GM21515 (cell line): ENCODE measurements around the gene MKNK1.

Source experiments
- ATAC-seq: cut with Tn5 transposase; IDR thresholded peaks from one replicate; pipeline ENCODE4 v1.9.1; 2021; ENCODE audit not compliant: unreplicated experiment

MKNK1 gene

DNA sequence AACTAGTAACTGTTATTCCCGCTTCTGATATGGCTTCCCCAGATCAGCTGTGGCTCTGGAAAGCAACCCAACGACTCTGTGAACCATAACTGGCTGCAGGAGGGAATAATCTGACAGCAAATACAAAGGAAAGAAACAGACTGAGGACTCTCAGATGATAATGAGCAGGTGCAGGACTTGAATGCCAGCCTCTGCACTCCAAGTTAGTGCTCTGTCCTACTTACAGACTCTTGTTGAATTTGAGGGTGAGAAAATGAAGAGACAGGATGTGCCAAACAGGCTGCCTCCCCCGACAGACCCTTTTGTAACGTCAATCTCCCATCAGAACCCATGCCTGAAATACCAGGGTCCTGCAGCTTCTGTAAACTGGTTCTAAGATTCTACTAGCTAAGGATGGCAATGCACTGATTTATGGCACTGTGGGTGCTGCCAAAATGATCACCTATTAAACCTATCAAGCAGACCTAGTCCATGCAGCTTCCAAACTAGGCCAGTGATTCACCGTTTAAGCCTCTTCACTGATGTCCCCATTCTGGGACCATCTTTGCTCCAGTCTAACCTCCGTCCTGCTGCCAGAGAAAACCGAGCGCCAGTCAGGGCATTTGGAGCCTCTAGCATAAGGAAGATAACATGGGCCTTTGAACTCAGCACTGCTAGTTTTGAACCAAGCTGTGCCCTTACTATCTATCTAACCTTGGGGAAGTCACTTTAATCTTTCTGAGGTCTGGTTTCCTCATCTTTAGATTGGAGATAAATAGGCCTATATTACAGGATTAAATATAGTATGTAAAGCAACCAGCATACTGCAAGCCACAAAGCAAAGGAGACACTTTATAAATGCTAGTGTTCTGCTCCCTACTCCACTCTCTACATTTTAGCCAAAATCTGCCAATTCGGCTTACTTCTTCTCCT is 4.8 kb downstream of the MKNK1 start:
- no peak for ATAC-seq

- ATAC-seq: no peak
Observed at GRCh38 chr1:46596846-46597245, 7.2 kb downstream of the MKNK1 start.

DNA sequence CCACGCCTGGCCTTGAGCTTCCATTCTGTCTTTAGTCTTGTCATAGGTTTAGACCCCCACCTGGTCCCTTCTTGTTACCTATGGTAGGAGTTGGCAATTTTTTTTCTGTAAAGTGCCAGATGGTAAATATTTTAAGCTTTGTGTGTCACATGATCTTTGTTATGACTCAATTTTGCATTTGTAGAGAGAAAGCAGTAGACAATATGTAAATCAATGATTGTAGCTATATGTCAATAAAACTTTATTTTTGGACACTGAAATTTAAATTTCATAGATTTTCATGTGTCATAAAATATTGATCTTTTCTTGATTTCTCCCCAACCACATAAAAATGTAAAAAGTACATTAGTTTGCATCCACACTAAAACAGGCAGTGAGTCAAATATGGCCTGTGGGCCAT is 8.0 kb downstream of the MKNK1 start:
- ATAC-seq: no peak

GRCh38 chr1:46595127-46595526 is 8.9 kb downstream of the MKNK1 start:
- ATAC-seq: no peak

DNA sequence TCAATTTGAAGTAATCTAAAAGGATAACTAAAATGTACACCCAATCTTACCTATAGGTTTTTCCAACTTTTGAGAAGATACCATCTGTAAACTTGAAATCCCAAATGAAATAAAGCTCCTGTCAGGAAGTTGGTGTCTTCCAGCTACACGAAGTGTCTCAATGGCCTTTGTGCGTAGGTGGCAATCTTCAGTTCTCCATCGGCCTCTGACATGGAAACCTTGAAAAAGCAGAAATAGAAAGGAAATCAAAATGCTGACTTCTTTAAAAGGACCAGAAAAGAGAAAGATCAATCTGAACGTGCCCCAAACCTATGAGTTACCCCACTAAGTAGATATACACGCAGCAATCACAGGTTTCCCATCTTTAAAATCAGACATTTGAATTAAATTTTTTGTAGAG is 10.0 kb downstream of the MKNK1 start:
- no peak for ATAC-seq

GRCh38 chr1:46592823-46593222 is 11.2 kb downstream of the MKNK1 start:
- no peak for ATAC-seq

DNA sequence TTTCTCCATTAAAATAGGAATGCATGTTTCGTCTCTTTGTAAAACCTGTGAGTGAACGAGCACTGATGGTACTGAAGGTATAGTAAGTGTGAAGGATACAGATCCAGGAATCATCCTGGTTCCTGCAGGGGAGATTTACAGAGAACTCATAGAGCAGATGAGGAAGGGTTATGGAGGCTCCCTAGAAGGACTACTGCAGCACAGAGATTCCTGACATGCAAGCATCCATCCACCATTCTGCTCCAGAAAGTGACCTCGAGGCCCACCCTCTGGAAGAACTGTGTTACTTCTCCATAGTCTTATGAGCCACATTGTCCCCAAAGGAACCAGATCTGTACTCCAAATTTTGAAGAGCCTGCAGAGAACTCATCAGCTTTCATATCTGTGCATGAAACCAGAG is 14.5 kb downstream of the MKNK1 start:
- ATAC-seq: no peak

- ATAC-seq: no peak
Observed at GRCh38 chr1:46587069-46587468, 17.0 kb downstream of the MKNK1 start.

DNA sequence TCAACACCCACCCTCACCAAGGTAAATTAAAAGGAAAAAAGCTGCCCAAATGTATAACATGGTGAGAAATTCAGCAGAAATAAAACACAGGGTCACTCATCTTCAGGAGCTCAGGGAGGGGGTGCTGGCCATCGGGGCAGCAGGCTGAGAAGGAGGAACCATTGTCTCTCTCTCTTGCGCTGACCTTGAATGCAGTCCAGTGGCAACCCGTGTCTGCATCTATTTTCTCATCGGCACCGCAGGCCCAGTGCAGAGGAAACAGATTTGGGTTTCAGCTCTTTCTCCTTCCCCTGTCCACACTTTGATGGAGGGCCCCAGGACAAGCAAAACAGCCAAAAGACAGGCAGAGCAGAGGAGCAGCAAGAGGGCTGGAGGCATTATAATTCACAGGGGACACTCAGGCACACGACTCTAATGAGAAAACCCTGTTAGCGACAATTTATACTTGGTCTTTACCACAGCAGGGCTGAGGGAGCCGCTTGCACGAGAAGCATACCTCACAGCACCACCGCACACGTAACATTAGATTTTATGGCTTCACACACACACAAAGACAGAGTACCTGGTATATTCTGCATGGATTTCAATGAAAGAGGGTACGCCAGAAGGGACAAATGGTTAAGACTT is 18.6 kb downstream of the MKNK1 start:
- no peak for ATAC-seq

- ATAC-seq: no peak
Observed at GRCh38 chr1:46583494-46583893, 20.6 kb downstream of the MKNK1 start.

- ATAC-seq: no peak
Observed at GRCh38 chr1:46582972-46583371, 21.1 kb downstream of the MKNK1 start.

GRCh38 chr1:46581681-46582455 is 22.2 kb downstream of the MKNK1 start:
- no peak for ATAC-seq

- no peak for ATAC-seq
Observed at GRCh38 chr1:46580140-46580903, 23.7 kb downstream of the MKNK1 start.

DNA sequence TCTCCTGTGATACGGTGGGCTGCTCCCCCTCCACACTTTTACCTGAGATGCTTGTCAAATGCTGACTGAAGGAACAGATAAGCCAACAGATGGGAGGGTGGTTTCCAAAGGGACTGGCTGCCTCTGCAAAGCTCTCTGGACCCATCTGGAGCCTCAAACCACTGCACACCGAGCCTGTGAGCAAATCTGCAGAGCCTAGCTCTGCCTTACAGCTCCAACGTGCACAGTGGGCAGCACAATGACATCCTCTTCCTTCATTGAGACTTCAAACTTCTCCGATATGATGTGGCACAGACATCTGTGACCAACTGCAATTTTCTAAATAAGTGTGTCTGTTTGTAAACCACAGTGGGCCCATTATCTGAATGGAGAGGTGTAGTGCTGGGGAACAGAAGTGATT is 26.4 kb downstream of the MKNK1 start:
- ATAC-seq: no peak

GRCh38 chr1:46576596-46576995 is 27.5 kb downstream of the MKNK1 start:
- no peak for ATAC-seq

DNA sequence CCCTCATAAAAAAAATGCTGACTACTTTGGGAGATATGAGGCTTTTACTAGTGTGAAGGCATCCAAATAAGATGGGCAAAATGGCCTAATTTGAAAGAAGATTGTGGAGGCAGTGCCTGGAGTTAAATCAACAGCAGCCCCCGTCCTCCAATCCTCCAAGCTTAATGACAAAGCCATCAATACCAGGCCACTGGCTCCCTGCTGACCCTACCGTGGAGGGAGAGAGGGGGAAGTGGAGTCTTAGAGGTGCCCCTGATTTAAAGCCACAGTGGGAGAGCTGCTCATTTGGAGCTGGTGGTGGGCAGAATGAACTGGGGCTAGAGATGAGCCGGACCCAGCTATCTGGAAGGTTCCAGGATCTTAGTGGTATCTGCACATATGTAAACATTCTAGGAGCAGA is 28.3 kb downstream of the MKNK1 start:
- no peak for ATAC-seq

- ATAC-seq: no peak
Observed at GRCh38 chr1:46575300-46575699, 28.8 kb downstream of the MKNK1 start.

DNA sequence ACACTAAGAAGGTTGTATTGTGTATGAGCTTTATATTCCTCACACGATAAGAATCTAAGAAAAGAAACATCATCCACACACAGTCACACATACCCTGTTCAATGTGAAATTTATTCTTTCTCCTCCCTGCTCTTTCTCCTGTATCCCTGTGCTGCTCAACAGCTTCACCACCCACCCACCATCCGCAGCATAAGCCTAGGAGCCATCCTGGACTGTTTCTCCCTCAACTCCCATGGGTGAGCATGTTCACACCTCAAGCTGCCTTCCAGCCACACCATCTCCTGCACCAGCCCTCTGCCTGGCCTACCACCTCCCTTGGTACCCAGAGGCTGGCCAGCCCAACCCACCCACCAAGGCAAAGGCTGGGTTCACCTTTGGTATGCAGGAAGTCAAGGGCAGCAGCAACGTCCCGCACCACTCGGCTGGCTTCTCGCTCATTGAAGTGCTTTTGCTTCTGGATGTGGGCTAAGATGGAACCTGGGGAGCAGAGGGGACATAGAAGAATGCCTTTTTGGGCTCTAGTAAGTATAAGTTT is 32.3 kb downstream of the MKNK1 start:
- no peak for ATAC-seq

DNA sequence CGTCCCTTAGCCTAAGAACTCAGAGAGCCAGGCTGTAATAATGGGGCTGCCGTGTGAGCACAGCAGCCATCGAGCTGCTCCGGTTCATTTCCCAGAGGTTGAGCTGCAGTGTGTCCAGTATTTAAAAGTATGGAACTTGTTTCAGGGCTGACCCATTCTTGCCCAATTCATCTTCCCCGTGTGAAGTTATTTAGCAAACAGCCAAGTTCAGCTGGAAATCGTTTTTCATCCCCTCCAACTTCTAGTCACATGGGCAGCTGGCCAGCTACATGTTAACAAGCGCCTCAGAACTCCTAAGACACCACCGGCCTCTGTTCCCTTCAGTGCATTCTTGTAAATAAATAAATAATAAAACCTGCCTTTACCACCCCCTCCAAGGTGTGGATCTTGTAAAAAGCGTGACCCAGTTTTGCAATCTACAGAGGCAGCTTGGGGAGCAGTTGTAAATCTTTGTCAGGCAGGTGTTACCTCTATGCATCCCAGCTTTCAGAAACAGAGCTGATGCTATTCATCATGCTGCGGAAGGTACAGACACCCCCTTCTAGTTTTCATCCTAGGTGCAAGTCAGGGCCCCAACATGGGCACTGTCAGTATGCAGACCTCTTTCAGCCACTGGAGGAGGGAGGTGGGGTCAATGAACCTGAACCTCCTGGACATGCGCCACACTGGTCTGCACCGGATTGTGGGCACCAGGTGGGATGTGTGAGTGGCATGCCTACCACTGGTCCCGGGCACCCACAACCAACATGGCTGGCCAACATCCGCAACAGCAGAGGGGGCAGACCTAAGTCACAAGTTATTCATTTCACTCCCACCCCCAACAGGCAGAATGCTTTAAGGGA is 34.0 kb downstream of the MKNK1 start:
- no peak for ATAC-seq

GRCh38 chr1:46569116-46569515 is 35.0 kb downstream of the MKNK1 start:
- no peak for ATAC-seq
